H9 (cell line): ENCODE results near the gene TTLL9. TPM values are rescaled to one million over a fixed set of nuclear protein-coding genes. Genes with fewer than 3 reads are reported as not detected.

Experiments used
- DNase-seq: peaks from one replicate; pipeline ENCODE4 v3.0.0-alpha.2; 2017
- H2AFZ ChIP-seq: one replicate; pipeline ENCODE4 v1.6.1; 2013; ENCODE audit warnings: mild to moderate bottlenecking, low read length, control low read depth, moderate library complexity
- H2AK5ac ChIP-seq: 2 replicates; pipeline ENCODE4 v1.6.1; 2013; ENCODE audit warnings: low read length, control low read depth, mixed read lengths; ENCODE audit not compliant: insufficient read length
- H2BK120ac ChIP-seq: one replicate; pipeline ENCODE4 v1.6.1; 2013; ENCODE audit warnings: low read depth, mild to moderate bottlenecking, low read length, control low read depth, inconsistent platforms; ENCODE audit not compliant: poor library complexity, severe bottlenecking
- H2BK12ac ChIP-seq: 2 replicates; pipeline ENCODE4 v1.6.1; 2013; ENCODE audit warnings: low read length, control low read depth, mixed read lengths, low read depth; ENCODE audit not compliant: insufficient read length
- H2BK15ac ChIP-seq: 2 replicates; pipeline ENCODE4 v1.6.1; 2013; ENCODE audit warnings: low read depth, low read length, control low read depth
- H2BK20ac ChIP-seq: one replicate; pipeline ENCODE4 v1.6.1; 2013; ENCODE audit warnings: low read depth, mild to moderate bottlenecking, low read length, control low read depth, inconsistent platforms; ENCODE audit not compliant: poor library complexity, severe bottlenecking
- H2BK5ac ChIP-seq: 2 replicates; pipeline ENCODE4 v1.6.1; 2013; ENCODE audit warnings: low read length, control low read depth, mixed read lengths; ENCODE audit not compliant: insufficient read length
- H3K14ac ChIP-seq: 2 replicates; pipeline ENCODE4 v1.6.1; 2013; ENCODE audit warnings: low read length, control low read depth; ENCODE audit not compliant: insufficient read depth
- H3K18ac ChIP-seq: 2 replicates; pipeline ENCODE4 v1.6.1; 2013; ENCODE audit warnings: low read depth, mild to moderate bottlenecking, mixed read lengths, low read length, control low read depth; ENCODE audit not compliant: insufficient read length
- H3K23ac ChIP-seq: 2 replicates; pipeline ENCODE4 v1.6.1; 2013; ENCODE audit warnings: low read length, control low read depth, mixed read lengths, low read depth; ENCODE audit not compliant: insufficient read length
- H3K23me2 ChIP-seq: 2 replicates; pipeline ENCODE4 v1.6.1; 2013; ENCODE audit warnings: low read depth, mild to moderate bottlenecking, mixed read lengths, low read length, control low read depth; ENCODE audit not compliant: insufficient read length, poor library complexity, severe bottlenecking
- H3K27ac ChIP-seq: 2 replicates; pipeline ENCODE4 v1.5.1; 2013; ENCODE audit warnings: low read length, control low read depth, mixed read lengths, low read depth; ENCODE audit not compliant: insufficient read length
- H3K27me3 ChIP-seq: 2 replicates; pipeline ENCODE4 v1.6.1; 2013; ENCODE audit warnings: low read length, control low read depth, inconsistent platforms; ENCODE audit not compliant: insufficient read depth
- H3K4ac ChIP-seq: 2 replicates; pipeline ENCODE4 v1.6.1; 2013; ENCODE audit warnings: low read depth, mild to moderate bottlenecking, control low read depth, inconsistent platforms, low read length, moderate library complexity
- H3K4me1 ChIP-seq: 2 replicates; pipeline ENCODE4 v1.6.1; 2013; ENCODE audit warnings: low read length, control low read depth, inconsistent platforms; ENCODE audit not compliant: insufficient read depth
- H3K4me2 ChIP-seq: 2 replicates; pipeline ENCODE4 v1.6.1; 2013; ENCODE audit warnings: low read length, control low read depth, mixed read lengths; ENCODE audit not compliant: insufficient read length, insufficient read depth
- H3K56ac ChIP-seq: 2 replicates; pipeline ENCODE4 v1.6.1; 2013; ENCODE audit warnings: low read depth, mild to moderate bottlenecking, mixed read lengths, low read length, control low read depth; ENCODE audit not compliant: insufficient read length
- H3K79me1 ChIP-seq: 2 replicates; pipeline ENCODE4 v1.6.1; 2013; ENCODE audit warnings: low read depth, mild to moderate bottlenecking, moderate library complexity, low read length, control low read depth, inconsistent platforms; ENCODE audit not compliant: insufficient read depth, poor library complexity, severe bottlenecking
- H3K79me2 ChIP-seq: 2 replicates; pipeline ENCODE4 v1.6.1; 2013; ENCODE audit warnings: low read length, control low read depth, inconsistent platforms; ENCODE audit not compliant: insufficient read depth
- H3K9ac ChIP-seq: 2 replicates; pipeline ENCODE4 v1.6.1; 2013; ENCODE audit warnings: low read length, control low read depth, mixed read lengths; ENCODE audit not compliant: insufficient read length; ENCODE audit errors: extremely low read depth
- H3K9me3 ChIP-seq: one replicate; pipeline ENCODE4 v1.6.1; 2013; ENCODE audit warnings: low read depth, low read length, inconsistent platforms; ENCODE audit not compliant: control insufficient read depth
- H3T11ph ChIP-seq: one replicate; pipeline ENCODE4 v1.6.1; 2013; ENCODE audit warnings: mild to moderate bottlenecking, low read length, control low read depth, inconsistent platforms
- H4K20me1 ChIP-seq: one replicate; pipeline ENCODE4 v1.6.1; 2013; ENCODE audit not compliant: control insufficient read depth, insufficient read length, insufficient read depth
- H4K5ac ChIP-seq: 2 replicates; pipeline ENCODE4 v1.6.1; 2013; ENCODE audit warnings: low read depth, mild to moderate bottlenecking, mixed read lengths, low read length, control low read depth; ENCODE audit not compliant: insufficient read length
- H4K8ac ChIP-seq: replicated peaks from 2 replicates; pipeline ENCODE4 v1.6.1; 2013; ENCODE audit warnings: low read length, control low read depth, mixed read lengths, low read depth; ENCODE audit not compliant: insufficient read length
- H4K91ac ChIP-seq: 2 replicates; pipeline ENCODE4 v1.6.1; 2013; ENCODE audit warnings: low read depth, mild to moderate bottlenecking, moderate library complexity, mixed read lengths, low read length, control low read depth; ENCODE audit not compliant: insufficient read length
- H3K27ac Mint-ChIP-seq, 3 experiments: 2 replicates in 2 of 3; 3 replicates in 1 of 3; pipeline ENCODE4 v1.8.0; 2020 to 2021; ENCODE audit warnings: mixed read lengths in 3 of 3, mild to moderate bottlenecking in 1 of 3, moderate library complexity in 1 of 3
- H3K27me3 Mint-ChIP-seq: 2 replicates; pipeline ENCODE4 v1.8.0; 2021; ENCODE audit warnings: low read depth, mild to moderate bottlenecking, moderate library complexity, mixed read lengths
- H3K36me3 Mint-ChIP-seq, 3 experiments: 2 replicates in 2 of 3; 3 replicates in 1 of 3; pipeline ENCODE4 v1.8.0; 2020 to 2021; ENCODE audit warnings: low read depth in 3 of 3, mixed read lengths in 3 of 3; ENCODE audit not compliant: insufficient read depth in 1 of 3
- H3K4me1 Mint-ChIP-seq, 2 experiments: 2 replicates each; pipeline ENCODE4 v1.8.0; 2020; ENCODE audit warnings: mixed read lengths in 2 of 2
- H3K4me3 Mint-ChIP-seq, 2 experiments: 2 replicates in 1 of 2; 3 replicates in 1 of 2; pipeline ENCODE4 v1.8.0; 2020 to 2021; ENCODE audit warnings: mild to moderate bottlenecking in 2 of 2, mixed read lengths in 2 of 2, moderate library complexity in 1 of 2
- H3K9me3 Mint-ChIP-seq, 2 experiments: 2 replicates in 1 of 2; 3 replicates in 1 of 2; pipeline ENCODE4 v1.8.0; 2020; ENCODE audit warnings: mild to moderate bottlenecking in 2 of 2, mixed read lengths in 2 of 2, moderate library complexity in 1 of 2
- WGBS: extraction: QIAGEN DNeasy Blood & Tissue Kit; methylation state at CpG from one replicate; pipeline ENCODE4 v1.1.7; 2013; ENCODE audit warnings: missing lambda C conversion rate, low lambda C conversion rate, mixed read lengths; ENCODE audit not compliant: insufficient read length; ENCODE audit errors: extremely low coverage; 5-methylcytosine and 5-hydroxymethylcytosine counted together
- total RNA-seq: library from RNA; stranded (reverse); gene quantifications from 2 replicates; pipeline ENCODE4 v1.2.1, GENCODE V29; 2021
- TF ChIP-seq, protein P1 (sequence below): fragments of 200-600 bp; sonication (generic); conservative IDR thresholded peaks from 3 replicates; pipeline ENCODE4 v1.8.0; 2021; ENCODE audit warnings: antibody characterized with exemption, mild to moderate bottlenecking

Gene TTLL9
- total RNA-seq, 1 experiment from 2014 or later = 0.20 TPM

DNA sequence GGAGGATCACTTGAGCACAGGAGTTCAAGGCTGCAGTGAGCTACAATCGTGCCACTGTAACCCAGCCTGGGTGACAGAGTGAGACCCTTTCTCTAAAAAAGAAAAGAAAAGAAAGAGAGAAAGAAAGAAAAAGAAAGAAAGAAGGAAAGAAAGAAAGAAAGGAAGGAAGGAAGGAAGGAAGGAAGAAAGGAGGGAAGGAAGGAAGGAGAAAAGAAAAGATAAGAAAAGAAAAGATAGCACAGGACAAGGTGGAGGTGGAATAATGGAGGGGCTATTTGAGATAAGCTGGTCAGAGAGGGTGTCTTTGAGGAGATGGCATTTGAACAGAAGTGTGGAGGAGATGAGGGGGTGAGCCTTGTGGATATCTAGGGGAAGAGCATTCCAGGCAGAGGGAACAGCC lies 84.1 kb downstream of the TTLL9 start:
- Mint-ChIP-seq H3K9me3 (no peaks in the 10 kb centered on the region; a peak in 2 of 5 replicates), H3K27me3 (peaks cover 51% of the 10 kb centered on the region), H3K36me3 (peaks cover 7 to 8% (median 8%) of the 10 kb centered on the region in 3 experiments), H3K4me3 (peak overlapping the region in 1 of 2 experiments; percentile 27; a peak in 2 of 5 replicates), H3K27ac (peak overlapping the region in 1 of 3 experiments; percentile 50; a peak in 1 of 7 replicates), H3K4me1 (peaks cover 9 to 18% of the 10 kb centered on the region in 2 experiments)
- no peak overlapping the region for H3K4me2 ChIP-seq
- no peak overlapping the region for H2BK15ac ChIP-seq
- peaks cover 10% of the 10 kb centered on the region for H3K79me1 ChIP-seq
- no peak overlapping the region for H2BK20ac ChIP-seq
- H3T11ph ChIP-seq = no peak overlapping the region
- H3K23me2 ChIP-seq = peaks cover 7% of the 10 kb centered on the region
- H2AK5ac ChIP-seq = no peak overlapping the region
- DNase-seq = no peak
- H2BK120ac ChIP-seq = no peak overlapping the region
- H3K23ac ChIP-seq = no peak overlapping the region
- H3K18ac ChIP-seq = no peak overlapping the region
- TF ChIP-seq, protein P1, sequence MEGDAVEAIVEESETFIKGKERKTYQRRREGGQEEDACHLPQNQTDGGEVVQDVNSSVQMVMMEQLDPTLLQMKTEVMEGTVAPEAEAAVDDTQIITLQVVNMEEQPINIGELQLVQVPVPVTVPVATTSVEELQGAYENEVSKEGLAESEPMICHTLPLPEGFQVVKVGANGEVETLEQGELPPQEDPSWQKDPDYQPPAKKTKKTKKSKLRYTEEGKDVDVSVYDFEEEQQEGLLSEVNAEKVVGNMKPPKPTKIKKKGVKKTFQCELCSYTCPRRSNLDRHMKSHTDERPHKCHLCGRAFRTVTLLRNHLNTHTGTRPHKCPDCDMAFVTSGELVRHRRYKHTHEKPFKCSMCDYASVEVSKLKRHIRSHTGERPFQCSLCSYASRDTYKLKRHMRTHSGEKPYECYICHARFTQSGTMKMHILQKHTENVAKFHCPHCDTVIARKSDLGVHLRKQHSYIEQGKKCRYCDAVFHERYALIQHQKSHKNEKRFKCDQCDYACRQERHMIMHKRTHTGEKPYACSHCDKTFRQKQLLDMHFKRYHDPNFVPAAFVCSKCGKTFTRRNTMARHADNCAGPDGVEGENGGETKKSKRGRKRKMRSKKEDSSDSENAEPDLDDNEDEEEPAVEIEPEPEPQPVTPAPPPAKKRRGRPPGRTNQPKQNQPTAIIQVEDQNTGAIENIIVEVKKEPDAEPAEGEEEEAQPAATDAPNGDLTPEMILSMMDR = no peak
- no peak overlapping the region for H3K4ac ChIP-seq
- no peaks in the 10 kb centered on the region for H3K27me3 ChIP-seq
- H2AFZ ChIP-seq = no peak overlapping the region
- H4K8ac ChIP-seq = no peak overlapping the region
- no CpG with 5 or more reads among the region's 1 CpG for WGBS
- no peak overlapping the region for H2BK12ac ChIP-seq
- H4K91ac ChIP-seq = no peak overlapping the region
- no peak overlapping the region for H2BK5ac ChIP-seq
- H3K9me3 ChIP-seq = no peaks in the 10 kb centered on the region
- no peak overlapping the region for H3K14ac ChIP-seq
- H3K56ac ChIP-seq = no peak overlapping the region
- H3K27ac ChIP-seq = no peak overlapping the region
- no peaks in the 10 kb centered on the region for H3K4me1 ChIP-seq
- H4K20me1 ChIP-seq = no peaks in the 10 kb centered on the region
- peaks cover 5% of the 10 kb centered on the region; the same call in 1 of the 2 replicates for H3K79me2 ChIP-seq
- H4K5ac ChIP-seq = no peak overlapping the region
- no peak overlapping the region for H3K9ac ChIP-seq
